DMS153 treated with DMSO at 0.1 percent for 48 hours (cell line): ENCODE data around the gene SNCAIP.
"Not testable (repeated sequence)": the region's sequence is repeated elsewhere in the genome, so short reads cannot be mapped to it uniquely, and the experiment has no call there.

Experiments
- DNase-seq: peaks from one replicate; lab custom pipeline; 2025; ENCODE audit not compliant: unreplicated experiment; lab: John Stamatoyannopoulos, UW

The SNCAIP gene

DNA sequence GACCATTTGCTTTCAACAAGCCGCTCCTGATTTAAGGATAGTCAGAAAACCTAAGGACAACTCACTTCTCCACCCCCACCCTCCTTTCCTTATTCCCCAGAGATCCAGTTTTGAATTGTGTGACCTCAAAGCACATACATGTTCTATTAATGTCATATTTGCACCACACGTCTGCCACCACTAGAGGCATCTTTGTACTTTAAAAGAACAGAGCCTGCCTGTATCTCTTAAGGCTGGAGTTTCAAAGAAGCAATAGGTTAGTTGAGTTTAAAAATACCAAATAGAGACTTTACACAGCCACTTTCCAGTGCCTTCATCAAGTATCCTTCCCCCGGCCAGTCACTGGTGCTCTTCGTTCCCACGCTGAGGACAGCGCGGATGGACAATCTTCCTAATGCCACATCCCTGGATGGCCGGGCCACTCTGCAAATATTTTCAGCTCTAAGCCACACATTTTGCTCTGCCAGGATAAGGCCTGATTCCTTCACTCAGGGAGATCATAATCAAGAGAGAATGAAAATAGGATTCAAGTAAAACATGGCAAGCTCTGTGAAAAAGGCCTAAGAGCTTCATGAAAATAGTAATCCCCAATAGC is 146.3 kb downstream of the SNCAIP start:
- no peak for DNase-seq

DNA sequence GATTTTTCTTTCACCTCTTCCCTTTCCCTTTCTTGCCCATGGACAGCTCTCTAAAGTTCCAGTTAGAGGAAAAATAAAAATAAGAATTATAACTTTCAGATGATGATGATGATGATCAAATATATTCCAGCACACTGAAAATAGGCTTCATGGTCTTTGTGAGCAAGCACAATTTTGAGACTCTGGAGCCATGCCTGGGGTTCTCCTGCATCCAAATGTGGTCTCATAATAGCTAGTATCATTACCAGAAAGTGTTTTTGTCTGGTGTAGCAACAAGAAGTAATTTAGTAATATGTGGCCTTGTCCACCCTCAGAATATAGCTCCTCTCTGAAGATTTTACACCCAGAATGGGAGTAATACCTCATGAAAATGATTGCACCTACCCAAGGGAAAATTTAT is 150.4 kb downstream of the SNCAIP start:
- DNase-seq, result no peak

DNA sequence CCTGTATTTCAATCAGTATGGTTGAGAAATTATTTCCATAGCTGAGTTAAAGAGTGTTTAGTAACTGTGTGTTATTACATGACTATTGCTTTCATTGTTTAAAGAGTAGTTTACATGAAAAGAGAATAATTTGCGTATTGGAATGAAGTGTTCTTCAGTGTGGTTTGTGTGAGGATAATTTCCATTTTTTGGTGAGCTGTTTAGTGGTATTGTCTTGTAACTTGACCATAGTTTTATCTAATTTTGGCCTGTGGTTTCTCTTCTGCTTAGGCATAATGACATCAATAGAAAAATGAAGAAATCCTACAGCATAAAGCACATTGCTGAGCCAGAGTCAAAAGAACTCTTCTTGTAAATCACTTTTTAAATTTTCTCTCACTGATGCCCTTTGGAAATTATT is 151.2 kb downstream of the SNCAIP start:
- no peak for DNase-seq

DNA sequence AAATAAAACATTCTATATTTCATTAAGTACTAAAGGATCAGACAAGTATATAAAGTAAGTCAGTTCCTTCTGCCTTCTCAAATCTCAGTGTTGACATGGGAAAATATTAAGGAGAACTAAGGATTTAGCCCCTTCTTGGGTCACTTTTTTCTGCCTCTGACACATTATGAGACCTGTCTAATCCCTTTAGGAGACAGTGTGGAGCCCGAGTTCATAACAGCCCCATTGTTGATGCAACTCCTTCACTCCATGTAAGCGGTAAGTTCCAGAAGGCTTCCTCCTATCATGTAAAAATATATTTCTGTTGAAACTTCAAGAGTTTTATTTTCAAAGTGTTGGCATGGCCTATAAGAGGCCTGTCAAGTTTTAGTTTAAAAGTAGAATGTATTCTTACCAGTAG is 152.2 kb downstream of the SNCAIP start:
- no peak for DNase-seq

DNA sequence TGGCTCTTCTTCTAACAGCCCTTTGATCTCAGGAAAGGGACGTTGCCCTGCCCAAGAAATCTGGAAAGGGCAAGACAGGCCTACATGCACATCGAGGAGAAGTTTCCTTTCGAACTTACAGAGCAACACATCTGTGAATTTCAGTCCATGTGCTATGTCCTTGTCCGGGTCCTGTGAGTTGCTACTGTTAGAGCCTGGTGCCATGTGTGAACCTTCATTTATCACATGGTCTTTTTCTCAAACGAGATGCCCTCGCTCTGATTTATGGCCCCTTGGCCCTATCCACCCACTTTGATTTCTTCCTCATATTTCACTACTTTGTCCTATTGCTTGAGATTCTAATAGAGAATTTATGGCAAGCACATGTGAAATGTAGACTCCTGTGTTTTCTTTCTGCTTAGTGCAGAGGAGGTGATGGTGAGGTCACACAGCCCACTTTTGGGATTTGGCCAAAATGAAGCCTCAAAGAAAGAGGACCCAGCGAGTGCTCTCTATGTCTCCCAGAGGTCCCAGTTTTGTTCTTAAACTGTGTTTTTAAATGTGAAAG is 153.1 kb downstream of the SNCAIP start:
- no peak for DNase-seq

DNA sequence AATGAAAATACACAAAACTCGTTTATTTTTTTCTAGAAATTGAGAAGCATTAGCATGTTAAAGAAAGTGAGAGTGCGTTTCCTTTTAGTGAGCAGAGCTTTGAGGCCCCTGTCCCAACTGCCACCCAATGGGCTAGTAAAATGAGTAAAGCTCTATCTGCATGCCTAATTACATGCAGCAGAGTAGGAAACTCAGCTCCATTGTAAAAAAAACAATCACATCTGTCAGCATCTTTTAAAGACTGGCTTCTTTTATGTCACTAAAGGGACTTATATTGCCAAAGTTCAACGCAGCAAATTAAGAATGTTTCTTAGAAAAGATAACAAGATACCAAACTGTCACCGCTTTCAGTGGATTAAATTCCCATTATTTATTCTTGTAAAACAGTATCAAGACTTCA is 154.0 kb downstream of the SNCAIP start:
- no peak for DNase-seq

DNA sequence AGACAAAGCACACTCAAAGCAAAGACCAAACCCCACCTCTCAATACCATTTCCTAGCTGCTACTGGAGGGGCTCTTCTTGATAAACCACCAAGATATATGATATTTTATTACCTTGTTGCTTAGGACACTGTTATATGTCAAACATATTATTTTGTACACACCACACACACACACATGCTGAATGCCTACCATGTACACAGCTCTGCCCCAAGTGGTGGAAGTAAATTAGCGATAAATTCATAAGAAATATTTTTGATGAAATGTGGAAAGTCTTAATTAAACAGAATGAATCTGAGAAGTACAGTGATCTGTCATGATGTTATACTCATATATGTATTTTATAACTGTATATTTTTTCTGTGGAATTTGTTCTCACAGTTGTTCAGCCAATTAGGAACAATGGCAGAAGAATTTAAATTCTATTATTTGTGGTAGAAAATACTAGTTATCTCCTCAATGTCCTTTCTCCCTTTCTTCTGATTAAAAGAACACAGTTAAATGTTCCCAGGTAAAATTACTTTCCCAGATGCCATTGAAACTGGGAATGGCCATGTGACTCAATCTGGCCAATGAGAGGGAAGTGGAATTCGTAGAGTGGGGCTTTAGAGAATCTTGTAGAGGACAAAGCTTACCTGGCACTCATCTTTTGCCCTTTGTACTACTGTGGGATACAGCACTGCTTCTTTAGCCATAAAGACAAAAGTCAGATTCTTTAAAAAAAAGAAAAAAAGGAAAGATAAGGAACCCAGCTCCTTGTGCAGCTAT is 156.5 kb downstream of the SNCAIP start:
- DNase-seq, result no peak

DNA sequence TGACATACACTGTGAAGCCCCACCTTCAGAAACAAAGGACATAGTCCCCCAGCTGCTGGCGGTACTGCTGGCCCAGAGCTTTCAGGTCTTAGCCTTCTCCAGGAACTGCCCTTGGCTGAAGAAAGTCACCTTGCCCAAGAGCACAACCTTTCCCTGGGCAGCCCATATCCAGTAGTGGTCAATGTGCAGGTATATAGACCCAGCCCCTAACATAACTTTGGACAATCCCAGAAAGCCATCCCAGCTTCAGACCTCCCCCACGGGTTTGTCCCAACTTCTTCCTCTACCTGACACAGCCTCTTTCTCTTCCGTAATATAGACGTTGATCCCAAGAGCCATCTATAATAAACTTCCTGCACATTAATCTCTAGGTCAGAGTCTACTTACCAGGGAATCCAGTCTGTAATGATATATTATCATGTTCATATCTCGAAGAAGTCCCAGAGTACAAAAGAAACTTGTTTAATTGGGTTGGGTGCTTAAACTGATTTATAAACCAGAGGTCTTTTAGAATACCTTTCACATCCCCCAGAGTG is 157.4 kb downstream of the SNCAIP start:
- DNase-seq, result no peak

DNA sequence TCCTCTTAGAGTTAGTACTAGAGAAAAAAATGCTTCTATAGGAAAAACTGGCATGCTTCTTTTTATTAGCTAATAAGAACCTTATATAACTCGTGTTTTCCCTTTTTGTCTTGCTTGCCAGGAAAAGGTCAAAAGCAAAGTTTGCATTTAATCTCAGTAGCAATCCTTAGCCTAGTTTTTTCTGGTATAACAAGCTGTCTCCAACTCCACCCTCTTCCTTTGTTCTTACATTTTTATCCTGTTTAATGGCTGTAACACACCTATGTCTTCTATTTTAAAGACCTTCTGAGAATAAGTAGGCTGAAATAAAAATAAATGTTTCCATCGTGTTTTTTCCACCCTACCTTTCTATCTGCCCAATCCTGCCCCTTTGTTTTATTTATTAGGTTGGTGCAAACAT is 158.3 kb downstream of the SNCAIP start:
- DNase-seq, result no peak

DNA sequence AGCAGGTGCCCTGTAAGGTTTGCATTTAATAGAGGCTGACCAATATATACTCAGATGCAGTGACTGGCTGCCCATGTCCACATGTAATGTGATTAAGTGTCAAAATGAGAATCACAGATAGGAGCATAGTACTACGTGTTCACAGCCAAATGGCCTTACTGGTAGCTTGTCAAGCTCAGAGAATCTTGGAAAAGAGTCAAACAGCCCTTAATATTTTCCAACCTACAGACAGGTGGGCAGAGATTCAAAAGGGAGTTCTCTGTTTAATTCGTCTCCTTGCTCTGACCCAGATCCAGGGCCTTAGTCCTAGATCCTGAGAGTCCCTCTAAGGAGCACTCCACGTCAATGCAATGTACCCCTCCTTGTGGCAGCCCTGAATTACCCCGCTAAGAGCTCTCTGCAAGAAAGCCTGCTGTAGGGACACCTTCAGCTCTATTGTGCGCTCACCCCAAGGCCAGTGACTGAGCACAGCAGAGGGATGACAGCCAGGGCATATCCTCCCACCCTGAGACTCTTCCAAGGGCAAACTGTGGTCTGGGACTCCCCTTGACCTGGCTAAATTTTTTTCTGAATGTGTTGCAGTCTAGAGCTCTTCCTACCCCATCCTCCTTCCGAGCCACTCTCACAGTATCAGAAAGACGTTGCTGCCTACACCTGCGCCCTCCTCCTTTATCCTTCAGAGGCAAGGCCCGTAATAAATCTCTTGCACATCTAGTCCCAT is 159.2 kb downstream of the SNCAIP start:
- no peak for DNase-seq

DNA sequence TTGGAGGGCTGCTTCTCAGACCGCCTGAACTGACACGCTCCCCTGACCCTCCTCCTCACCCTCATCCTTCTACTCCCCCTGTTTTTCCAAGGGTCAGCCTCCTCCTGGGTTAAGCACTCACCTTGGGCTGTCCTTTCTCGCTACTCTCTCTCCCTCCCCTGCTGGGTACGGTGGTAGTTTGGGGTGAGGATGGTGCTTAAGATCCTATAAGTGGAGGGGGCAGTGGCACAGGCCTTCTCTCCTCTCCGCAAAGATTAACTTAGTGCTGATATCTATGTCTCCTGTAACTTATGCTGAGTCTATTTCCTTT is 159.7 kb downstream of the SNCAIP start:
- no peak for DNase-seq

DNA sequence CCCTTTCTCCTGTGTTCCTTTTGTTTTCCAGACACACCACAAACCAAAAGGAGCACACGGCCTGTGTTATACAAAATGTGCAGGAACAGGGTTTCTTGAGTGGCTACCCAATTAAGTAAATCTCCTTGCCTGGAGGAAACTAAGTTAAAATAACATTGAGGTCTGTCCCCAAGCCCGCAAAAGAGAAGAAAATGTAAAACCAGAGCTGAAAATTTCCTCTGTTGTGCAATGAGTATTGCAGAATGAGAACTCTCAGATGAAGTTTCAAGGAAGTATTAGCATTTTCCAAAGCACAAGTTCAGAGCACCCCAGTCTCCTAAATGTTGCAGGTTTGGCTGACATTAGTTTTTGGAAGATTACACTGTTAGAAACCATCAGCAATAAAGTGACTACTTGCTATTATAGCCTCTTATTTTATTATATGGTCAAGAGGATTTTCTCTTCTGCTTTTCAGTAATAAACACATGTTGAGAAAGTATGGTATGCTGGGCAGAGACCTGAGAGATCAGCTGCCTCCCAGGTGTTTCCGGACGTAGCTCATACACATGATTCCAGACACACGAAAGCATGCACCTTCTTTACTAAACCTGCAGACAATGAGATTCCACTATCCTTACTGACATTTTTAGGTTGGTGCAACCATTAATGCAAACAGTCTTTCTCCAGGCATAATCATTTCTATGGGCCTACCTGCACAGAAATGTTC is 161.3 kb downstream of the SNCAIP start:
- no peak for DNase-seq

DNA sequence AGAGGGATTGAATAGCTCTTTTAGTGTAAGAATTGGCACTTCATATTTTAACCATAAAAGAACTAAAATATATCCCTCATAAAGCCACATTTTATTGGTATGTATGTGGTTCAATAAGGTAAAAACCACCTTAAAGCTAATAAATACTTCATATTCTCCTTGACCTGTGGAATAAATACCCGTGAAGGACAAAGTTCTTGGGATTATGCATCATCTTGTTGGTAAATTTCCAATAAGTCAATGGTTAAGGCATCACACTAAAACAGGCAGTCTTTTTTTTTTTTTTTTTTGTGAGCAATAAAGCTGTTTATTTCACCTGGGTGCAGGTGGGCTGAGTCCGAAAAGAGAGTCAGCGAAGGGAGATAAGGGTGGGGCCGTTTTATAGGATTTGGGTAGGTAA is 161.9 kb downstream of the SNCAIP start:
- DNase-seq, result no peak

DNA sequence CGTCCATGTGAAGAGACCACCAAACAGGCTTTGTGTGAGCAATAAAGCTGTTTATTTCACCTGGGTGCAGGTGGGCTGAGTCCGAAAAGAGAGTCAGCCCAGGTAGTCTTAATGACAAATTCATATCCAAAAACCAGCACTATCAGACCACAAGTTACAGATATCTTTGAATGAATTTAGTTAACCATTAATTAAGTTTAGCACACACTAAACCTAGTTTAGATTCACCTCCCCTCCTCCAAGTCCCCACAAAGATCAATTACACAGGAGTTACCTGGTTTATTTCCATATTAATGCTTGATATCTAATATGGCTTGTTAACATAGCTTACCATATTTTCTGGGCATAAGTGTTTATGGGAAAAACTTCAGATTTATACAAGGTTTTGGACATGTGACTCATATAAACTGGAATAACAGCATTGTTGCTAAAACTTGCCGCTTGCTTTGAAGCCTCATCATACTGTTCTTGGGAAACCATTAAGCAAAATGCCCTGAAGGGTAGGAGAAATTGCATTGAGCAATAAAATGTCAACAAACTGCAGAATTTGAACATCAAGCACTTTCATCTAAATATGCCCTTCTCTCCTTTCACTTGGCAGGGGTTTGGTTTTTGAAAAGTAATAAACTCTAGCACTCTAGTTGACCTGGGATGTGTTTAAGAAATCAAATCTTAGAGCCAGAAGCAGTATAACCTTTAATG is 166.9 kb downstream of the SNCAIP start:
- DNase-seq, result no peak

DNA sequence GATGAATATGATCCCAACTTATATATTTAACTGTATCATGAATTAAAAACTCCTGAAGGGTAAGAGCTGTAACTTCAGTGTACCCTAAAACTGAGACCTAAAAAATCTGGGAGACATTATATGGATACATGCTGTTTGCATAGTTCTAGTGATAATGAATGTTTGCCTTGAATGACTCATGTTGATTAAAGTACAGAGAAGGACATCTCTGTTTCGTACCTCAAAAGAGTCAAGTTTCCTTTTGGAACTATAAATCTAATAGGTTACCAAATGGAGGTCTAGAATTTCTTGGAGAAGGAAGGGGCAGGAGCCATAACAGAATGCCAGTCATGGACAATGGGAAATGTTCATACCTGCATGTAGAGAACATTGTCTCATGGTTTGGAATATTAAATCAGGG is 168.1 kb downstream of the SNCAIP start:
- DNase-seq, result no peak

DNA sequence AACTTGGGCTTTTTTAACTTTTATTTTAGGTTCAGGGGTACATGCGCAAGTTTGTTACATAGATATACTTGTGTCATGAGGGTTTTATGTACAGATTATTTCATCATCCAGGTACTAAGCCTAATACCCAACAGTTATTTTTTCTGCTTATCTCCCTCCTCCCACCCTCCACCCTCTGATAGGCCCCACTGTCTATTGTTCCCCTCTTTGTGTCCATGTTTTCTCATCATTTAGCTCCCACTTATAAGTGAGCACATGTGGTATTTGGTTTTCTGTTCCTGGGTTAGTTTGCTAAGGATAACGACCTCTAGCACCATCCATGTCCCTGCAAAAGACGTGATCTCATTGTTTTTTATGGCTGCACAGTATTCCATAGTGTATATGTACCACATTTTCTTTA is 172.1 kb downstream of the SNCAIP start:
- no peak for DNase-seq

DNA sequence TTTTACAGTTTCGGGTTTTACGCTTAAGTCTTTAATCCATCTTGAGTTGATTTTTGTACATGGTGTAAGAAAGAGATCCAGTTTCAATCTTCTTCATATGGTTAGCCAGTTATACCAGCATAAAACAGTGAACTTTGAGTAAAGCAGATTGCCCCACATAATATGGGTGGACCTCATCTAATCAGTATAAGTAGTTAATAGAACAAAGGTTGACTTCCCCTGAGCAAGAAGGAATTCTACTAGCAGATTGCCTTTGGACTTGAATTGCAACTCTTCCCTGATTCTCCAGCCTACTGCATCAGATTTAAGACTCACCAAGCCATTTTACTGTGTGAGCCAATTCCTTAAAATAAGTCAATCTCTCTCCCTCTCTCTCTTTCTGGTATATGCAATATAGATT is 173.2 kb downstream of the SNCAIP start:
- DNase-seq, result no peak

DNA sequence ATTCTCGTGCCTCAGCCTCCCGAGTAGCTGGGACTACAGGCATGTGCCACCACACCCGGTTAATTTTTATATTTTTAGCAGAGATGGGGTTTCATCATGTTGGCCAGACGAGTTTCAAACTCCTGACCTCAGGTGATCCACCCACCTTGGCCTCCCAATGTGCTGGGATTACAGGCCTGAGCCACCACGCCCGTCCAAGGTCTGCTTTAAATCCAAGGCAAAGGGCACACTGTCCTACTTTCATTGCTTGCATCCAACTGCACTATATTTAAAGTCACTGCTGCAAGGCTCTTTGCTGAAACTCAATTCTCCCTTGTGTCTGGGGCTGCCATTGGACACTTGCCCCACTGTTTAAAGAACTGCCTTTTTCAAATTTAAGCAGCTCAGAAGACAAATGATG is 174.6 kb downstream of the SNCAIP start:
- DNase-seq, result not testable (repeated sequence)

DNA sequence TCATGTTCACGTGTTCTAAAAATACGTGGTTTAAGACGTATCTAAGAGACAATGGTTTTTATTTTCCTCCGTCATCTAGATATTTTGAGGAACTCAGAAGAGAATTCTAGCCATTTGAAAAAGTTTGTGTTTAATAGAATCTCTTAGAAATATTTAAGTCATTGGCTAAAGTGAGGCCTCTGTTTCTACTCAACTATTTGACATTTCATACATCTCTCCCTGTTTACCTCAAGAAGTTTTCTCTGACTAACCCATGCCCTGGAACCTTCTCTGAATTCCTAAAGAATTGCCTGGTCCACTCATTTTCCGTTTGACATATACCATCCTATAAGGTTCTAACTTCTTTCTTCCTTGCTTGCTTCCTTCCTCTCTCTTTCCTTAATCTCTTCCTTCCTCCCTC is 178.7 kb downstream of the SNCAIP start:
- DNase-seq, result no peak

DNA sequence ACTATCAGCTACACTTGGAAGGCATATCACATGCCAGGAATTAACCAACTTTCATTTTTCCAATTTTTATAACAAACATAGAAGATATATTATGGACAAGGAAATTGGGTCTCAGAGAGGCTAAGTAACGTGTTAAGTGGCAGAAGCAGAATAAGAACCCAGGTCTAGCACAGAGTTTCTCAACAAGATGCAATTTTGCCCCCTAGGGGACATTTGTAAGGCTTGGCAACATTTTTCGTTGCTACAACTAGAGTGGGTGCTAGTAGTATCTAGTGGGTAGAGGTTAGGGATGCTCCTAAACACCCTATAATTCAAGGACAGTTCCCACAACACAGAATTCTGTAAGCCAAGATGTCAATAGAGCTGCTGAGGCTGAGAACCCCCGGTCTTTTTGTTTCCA is 180.6 kb downstream of the SNCAIP start:
- no peak for DNase-seq
